Bronchial epithelial cell (primary cell): ENCODE measurements around the gene PTGER4. TPM values are rescaled to one million over a fixed set of nuclear protein-coding genes. Genes with fewer than 3 reads are reported as not detected.

ENCODE experiments used
- DNase-seq: peaks from one replicate; pipeline ENCODE4 v3.0.0-alpha.2; 2010; ENCODE audit warnings: low read depth
- FAIRE-seq: peaks from 2 replicates; lab custom pipeline; 2011; peaks lifted over from hg19 to GRCh38; lab: Jason Lieb, UNC
- H3K27me3 ChIP-seq: 2 replicates; pipeline ENCODE4 v1.5.1; 2011; ENCODE audit warnings: low read length; ENCODE audit not compliant: control insufficient read depth, insufficient read depth
- H3K36me3 ChIP-seq: 2 replicates; pipeline ENCODE4 v1.5.1; 2011; ENCODE audit warnings: low read length; ENCODE audit not compliant: control insufficient read depth, insufficient read depth
- H3K4me3 ChIP-seq: 2 replicates; pipeline ENCODE4 v1.5.1; 2011; ENCODE audit warnings: mild to moderate bottlenecking, low read depth, low read length, control low read depth
- total RNA-seq: library from RNA; depleted of rRNA; stranded (reverse); fragments of >200 nt; gene quantifications from 2 replicates; pipeline ENCODE4 v1.2.1, GENCODE V29; 2014
- TF ChIP-seq, protein P1 (sequence below): IDR thresholded peaks from 2 replicates; pipeline ENCODE4 v1.5.1; 2011; ENCODE audit warnings: mild to moderate bottlenecking, moderate library complexity, low read length, control low read depth, inconsistent platforms; ENCODE audit not compliant: insufficient read depth, severe bottlenecking

PTGER4 gene
- total RNA-seq, 1 donor from 2014 or later: 8.7 TPM

DNA sequence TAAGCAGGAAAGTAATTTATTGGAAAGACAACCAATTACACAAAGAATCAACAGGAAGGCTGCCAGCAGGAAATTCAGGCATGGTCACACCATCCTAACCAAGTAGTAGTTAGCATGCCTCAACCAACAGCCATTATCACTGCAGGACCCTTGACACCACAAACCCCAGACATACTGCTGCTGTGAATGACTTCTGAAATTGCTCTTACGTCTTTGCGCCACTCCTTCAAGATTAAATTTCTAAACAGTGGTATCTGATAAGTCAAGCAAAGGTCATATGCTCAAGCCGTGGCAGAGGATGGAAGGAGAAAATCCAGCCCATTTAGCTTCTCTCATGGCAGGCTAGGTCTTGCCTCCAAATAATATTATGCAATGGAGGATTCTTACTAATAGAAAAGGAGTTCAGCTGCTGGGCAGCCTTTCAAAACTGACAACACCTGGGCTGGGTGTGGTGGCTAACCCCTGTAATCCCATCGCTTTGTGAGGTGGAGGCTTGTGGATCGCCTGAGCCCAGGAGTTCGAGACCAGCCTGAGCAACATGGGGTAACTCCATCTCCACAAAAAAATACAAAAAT is 5.0 kb upstream of the PTGER4 start:
- DNase-seq (peak; percentile 95), FAIRE-seq (peak; percentile 81)
- Histone ChIP-seq H3K36me3 (no peaks in the 10 kb centered on the region), H3K4me3 (no peak overlapping the region), H3K27me3 (no peaks in the 10 kb centered on the region)
- TF ChIP-seq, protein P1, sequence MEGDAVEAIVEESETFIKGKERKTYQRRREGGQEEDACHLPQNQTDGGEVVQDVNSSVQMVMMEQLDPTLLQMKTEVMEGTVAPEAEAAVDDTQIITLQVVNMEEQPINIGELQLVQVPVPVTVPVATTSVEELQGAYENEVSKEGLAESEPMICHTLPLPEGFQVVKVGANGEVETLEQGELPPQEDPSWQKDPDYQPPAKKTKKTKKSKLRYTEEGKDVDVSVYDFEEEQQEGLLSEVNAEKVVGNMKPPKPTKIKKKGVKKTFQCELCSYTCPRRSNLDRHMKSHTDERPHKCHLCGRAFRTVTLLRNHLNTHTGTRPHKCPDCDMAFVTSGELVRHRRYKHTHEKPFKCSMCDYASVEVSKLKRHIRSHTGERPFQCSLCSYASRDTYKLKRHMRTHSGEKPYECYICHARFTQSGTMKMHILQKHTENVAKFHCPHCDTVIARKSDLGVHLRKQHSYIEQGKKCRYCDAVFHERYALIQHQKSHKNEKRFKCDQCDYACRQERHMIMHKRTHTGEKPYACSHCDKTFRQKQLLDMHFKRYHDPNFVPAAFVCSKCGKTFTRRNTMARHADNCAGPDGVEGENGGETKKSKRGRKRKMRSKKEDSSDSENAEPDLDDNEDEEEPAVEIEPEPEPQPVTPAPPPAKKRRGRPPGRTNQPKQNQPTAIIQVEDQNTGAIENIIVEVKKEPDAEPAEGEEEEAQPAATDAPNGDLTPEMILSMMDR: no peak

DNA sequence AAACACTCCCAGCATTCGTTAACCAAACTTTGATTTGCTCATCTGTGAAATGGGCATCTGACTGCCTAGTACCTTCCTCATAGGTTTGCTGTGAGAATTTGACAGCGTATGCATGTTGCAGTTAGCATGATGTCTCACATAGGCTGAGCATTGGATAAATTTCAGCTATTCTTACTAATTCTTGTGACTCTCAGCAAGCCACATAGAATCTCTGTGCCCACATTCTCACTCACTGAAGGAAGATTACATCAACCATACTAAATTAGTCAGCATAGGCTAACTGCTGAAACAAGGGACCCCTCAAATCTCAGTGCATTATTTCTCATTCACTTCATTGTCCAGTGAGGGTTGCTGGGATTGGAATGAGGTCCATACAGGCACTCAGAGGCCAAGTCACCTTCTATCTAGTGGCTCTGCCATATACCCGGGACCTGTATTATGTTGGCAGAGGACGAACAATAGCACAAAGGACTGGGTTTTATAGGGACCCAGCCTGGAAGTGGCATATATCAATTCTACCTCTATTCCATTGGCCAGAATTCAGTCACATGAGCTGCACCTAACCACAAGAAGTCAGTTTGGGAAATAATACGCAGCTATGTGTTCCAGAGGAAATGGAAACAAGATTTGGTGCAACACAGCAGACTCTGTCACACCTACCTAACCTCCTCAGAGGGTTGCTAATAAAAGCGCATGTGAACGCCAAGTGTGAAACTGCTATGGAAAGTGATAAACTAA is 4.2 kb upstream of the PTGER4 start:
- TF ChIP-seq, protein P1: no peak
- Histone ChIP-seq H3K27me3 (no peaks in the 10 kb centered on the region), H3K4me3 (no peak overlapping the region), H3K36me3 (no peaks in the 10 kb centered on the region)
- DNase-seq: no peak
- no peak for FAIRE-seq

DNA sequence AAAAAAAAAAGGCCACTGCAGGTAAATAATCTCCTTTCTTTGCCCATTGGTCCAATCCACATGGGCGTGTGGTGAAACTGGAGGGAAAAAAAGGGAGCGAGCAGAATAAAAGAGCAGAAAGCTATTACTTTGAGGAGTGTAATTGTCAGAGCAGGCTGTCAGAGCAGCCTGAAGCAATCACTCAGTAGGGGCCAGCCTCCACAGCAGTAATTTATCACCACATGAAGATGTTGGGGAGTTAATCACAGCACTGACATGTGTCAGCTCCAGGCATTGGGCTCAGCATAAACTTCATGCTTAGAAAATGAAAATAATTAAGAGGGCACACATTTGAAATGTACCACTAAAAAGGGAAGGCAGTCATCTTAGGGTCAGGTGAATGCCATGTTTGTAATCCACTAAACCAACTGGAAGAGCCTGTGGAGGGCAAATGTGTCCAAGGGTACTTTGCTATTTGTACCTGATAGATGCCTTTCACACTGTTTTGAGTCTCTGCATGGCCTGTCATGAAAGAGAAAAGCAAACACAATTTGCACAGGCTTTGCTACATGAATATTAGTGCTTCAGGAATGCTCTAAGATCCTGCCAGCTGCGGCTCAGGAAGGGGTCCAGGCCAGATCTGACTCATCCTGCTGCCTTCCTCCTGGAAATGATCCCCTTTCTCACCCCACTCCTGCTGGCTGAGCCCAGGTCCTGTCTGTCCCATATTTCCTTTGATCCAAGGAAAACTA is 2.9 kb upstream of the PTGER4 start:
- TF ChIP-seq, protein P1: no peak
- Histone ChIP-seq H3K4me3 (no peak overlapping the region), H3K36me3 (peaks cover under 1% of the 10 kb centered on the region), H3K27me3 (no peaks in the 10 kb centered on the region)
- DNase-seq: peak; percentile 79
- no peak for FAIRE-seq

DNA sequence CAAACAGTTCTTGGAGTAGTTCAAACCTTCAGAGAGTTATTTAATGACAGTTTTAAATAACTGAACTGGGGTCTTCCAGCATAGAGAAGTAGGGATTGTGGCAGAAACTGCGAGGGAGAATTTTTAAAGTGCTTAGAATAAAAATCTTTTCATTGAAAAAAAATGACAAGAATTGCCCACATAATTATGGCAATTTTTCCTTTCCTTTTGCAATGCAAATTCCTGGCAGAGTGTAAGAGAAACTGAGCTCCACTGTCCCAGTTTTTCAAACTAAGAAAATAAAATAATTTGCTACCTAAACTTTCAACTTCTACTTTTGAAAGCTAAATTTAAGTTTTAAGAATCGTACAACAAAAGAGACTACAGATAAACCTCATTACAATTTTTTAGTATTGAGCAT is 2.3 kb upstream of the PTGER4 start:
- Histone ChIP-seq H3K36me3 (peaks cover 1% of the 10 kb centered on the region), H3K4me3 (no peak overlapping the region), H3K27me3 (no peaks in the 10 kb centered on the region)
- no peak for DNase-seq
- FAIRE-seq: no peak
- TF ChIP-seq, protein P1: no peak

DNA sequence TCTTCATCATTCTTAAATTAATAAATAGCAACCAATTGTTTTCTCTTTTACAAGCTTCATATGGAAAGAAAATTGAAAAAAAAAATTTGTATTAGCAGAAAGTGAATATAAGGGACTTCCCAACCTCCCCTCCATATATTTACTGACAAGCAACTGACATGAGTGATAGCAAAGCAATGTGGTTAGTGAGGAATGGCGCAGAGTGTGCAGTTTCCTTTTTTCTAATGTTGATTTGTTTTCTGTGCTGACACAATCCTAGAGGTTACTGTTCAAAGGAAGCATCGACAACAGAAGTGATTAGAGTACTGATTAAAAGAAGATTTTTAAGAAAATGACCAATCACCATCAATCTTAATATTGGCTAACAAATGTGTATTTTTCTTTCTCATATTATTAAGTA is 1.7 kb upstream of the PTGER4 start:
- no peak for FAIRE-seq
- DNase-seq: peak; percentile 72
- Histone ChIP-seq H3K4me3 (no peak overlapping the region), H3K36me3 (peaks cover 1% of the 10 kb centered on the region), H3K27me3 (no peaks in the 10 kb centered on the region)
- TF ChIP-seq, protein P1: no peak
